GM19193 (cell line): ENCODE data around the gene EFCAB9.

Experiments used
- POLR2A ChIP-seq: IDR thresholded peaks from 4 replicates; pipeline ENCODE4 v1.6.1; 2011; ENCODE audit not compliant: insufficient read depth, insufficient read length; ENCODE audit errors: extremely low read depth

The EFCAB9 gene

DNA sequence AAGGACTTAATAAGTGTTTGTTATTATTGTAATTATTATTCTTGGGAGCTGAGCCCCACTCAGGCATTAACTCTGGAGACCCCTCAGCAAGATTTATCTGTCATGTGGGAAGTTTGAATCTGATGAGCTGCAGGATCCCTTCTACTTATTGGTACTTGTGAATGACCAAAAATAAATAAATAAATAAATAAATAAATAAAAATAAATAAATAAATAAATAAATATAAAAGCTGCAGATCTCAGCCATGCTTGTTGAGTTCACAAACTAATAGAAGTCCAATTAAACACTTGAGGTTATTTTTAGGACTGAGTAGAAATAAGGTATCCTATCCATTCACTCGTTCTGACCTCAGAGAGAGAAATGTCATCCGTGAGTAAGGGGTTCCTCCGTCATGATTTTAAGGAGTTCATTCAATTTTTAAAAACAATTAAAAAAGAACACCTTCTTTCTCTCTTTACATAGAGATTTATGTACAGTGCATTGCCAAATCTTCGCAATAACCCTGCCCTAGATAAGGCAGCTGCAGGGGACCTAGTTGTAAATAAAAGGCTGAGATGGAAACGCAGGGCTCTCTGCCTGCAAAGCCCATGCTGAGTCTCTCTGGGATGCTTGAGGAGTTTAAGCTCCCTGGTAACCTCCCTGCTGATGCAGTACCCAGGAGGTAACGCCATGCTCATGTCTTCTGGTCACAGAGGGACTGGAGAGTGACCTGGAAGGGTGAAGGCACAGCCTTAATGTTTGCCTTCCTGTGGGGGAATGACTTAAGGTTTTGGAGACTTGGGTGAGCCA is 1.2 kb downstream of the EFCAB9 start:
- no peak for TF ChIP-seq POLR2A

DNA sequence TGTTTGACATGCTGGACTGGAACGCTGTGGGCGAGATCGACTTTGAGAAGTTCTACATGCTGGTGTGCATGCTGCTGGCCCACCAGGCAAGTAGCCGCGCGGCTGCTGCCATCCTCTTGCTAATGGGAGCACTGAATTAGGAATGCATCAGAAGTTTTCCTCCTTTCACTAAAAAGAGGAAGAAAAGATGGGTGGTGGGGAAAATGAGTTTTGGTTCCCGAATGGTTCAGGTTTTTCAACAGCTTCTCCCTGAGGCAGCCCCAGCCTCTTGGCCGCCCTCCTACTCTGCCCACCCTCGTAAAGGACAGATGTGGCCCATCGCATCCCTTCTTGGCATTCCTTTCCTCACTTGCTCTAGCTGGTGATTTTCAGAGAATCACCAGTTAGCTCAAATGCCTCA is 5.5 kb downstream of the EFCAB9 start:
- TF ChIP-seq POLR2A: no peak

DNA sequence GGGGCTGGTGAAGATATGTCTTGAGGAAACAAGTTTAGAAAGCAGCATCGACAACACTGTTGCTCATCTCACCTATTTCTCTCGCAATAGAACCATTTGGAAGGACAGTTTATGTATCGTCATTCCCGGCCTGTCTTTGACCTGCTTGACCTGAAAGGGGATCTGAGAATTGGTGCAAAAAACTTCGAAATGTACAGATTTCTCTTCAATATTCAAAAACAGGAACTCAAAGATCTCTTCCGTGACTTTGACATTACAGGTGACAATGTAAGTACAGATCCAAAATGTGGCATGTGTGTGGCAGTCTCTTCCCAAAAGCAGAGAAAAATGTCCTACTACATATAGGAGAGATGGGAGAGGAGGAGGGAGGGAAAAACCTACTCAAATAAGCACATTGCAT is 6.5 kb downstream of the EFCAB9 start:
- TF ChIP-seq POLR2A: no peak

GRCh38 chr5:172207511-172207910 is 13.5 kb downstream of the EFCAB9 start:
- TF ChIP-seq POLR2A: no peak

DNA sequence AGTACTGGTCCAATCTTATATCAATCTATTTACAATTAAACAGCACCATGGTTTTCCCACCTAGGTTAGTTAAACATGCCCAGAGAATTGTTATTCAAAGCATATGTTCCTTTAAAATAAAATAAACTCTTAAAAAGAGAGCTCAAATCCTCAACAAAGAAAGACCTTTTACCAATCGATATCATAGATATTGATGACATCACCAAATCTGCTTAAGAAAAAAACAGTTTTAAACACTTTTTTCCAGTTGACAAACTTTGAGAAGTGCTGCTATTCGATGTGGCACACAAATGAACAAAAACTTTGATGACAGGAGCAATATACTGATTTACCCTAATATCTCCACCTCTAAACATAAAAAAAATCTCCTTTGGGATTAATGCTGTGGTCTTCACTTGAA is 15.7 kb downstream of the EFCAB9 start:
- no peak for TF ChIP-seq POLR2A

DNA sequence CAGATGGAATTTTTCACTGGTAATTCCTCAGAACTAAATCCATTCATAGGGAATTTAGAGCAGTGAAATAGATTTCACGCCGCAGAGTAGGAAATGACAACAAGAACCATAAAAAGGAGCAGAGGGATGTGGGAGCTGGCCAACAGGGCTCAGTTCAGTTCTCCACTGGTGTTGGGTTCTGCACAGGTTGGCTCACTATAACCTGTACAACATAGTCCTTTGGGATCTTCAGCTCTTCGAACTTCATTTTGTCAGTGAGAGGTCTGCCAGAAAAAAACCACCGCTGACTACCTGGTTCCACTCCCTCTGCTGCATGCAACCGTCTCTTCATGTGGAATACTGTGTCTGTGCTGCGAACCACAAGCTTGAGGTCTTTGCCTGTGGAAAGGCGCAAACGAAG is 17.7 kb downstream of the EFCAB9 start:
- no peak for TF ChIP-seq POLR2A

DNA sequence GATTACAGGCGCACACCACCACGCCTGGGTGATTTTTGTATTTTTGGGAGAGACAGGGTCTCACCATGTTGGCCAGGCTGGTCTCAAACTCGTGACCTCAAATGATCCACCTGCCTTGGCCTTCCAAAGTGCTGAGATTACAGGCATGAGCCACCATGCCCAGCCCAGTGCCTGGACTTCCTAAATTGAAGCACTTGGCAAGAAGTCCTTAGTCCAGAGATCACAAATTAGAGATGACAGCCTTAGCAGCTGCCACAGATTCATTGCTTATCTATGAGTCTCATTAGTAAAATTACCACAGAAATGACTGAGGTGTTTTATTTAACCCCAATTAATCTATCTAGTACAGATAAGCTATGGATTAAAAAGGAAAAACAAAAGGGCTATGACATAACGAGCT is 19.2 kb downstream of the EFCAB9 start:
- TF ChIP-seq POLR2A: no peak

- TF ChIP-seq POLR2A: no peak
These were observed 22.4 kb downstream of the EFCAB9 start for GRCh38 chr5:172216345-172216744.

GRCh38 chr5:172219296-172219695 is 25.3 kb downstream of the EFCAB9 start:
- no peak for TF ChIP-seq POLR2A

- TF ChIP-seq POLR2A: no peak
These were observed 30.2 kb downstream of the EFCAB9 start for GRCh38 chr5:172223901-172224873.

DNA sequence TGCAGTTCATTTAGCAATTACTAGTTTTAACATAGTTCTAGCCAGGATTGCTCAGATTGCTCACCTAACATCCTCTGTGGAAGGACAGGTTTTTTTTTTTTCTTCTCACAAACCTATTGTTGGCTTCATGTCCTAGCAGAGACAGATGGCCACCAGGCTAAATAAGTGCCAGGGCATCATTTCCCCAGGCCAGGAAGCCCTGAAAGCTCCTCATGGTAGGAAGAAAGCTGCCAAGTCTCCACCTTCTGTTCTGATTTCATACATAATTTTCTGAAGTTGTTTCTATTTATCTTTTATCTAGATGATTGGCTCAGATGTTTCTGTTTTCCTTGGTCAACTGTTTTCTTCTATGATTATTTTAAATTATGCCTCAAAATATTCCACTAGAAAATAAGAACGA is 31.0 kb downstream of the EFCAB9 start:
- no peak for TF ChIP-seq POLR2A

GRCh38 chr5:172229904-172230303 is 35.9 kb downstream of the EFCAB9 start:
- TF ChIP-seq POLR2A: no peak

DNA sequence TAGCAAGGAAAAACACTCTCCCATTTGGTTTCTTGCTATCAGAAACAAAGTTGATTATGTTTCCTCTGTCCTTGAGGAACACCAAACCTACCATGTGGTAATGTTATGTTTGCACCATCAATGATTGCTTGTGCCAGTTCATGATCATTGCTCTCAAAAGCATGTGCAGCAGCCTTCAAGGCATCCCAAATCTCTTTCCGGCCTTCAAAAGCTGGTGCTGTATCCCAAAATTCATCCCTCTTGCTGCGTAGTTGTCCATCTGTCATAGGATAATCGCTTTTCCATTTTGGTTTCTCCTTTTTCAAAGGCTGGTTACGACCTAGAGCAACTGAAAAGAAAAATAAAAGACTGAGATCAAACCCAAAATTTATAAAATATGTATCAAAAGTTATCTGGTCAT is 40.1 kb downstream of the EFCAB9 start:
- TF ChIP-seq POLR2A: no peak

DNA sequence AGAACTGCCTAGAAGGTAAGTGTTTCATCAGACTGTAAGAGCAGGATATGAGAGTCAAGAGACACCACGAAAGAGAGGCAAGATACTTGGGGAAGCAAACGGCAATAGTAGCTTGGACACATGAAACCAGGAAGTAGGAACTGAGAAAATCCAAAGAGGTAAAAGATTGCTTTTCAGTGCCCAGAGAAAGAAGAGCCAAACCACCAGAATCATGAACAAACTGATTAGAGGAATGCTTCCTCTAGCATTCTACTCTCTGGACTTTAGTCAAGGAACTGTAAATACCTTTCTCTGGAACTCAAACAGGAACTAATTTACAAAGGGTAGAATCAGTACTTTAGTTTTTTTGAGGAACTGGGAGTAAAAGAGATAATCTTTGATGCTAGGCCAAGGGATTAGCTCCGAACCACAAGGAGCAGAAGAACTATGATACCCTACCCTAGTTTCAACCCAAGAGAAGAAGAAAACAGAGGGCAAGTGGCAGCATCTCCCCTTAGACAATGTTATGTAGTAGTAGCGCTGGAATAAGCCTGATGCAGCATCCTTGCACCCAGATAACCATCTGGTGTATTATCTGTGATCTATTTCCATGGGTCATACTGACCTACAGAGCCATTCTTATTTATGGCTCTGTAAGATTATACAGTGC is 41.3 kb downstream of the EFCAB9 start:
- no peak for TF ChIP-seq POLR2A

- TF ChIP-seq POLR2A: no peak
These were observed 42.1 kb downstream of the EFCAB9 start for GRCh38 chr5:172235827-172236736.

- no peak for TF ChIP-seq POLR2A
These were observed 44.4 kb downstream of the EFCAB9 start for GRCh38 chr5:172238334-172238733.
